Panc1 (cell line): ENCODE measurements around the gene MSH4. TPM values are rescaled to one million over a fixed set of nuclear protein-coding genes. Genes with fewer than 3 reads are reported as not detected.

Experiments
- ATAC-seq: fragments of 200-7000 bp; cut with Tn5 transposase; 2 replicates; pipeline ENCODE4 v1.9.1; 2020; ENCODE audit warnings: mild to moderate bottlenecking, moderate library complexity
- BruUV-seq: library from RNA; stranded (reverse); fragments of 400-500 nt; replicated peaks from 2 replicates; lab custom pipeline; 2021; lab: Mats Ljungman, UMichigan
- CTCF ChIA-PET: fragments of 300-600 bp; sonication (Branson Sonifier 250); formaldehyde crosslinking; loops from one replicate; lab custom pipeline; 2022; ENCODE audit warnings: antibody characterized with exemption; lab: Charles Lee
- POLR2A ChIA-PET: fragments of 300-600 bp; sonication (Branson Sonifier 250); formaldehyde crosslinking; loops from one replicate; lab custom pipeline; 2022; ENCODE audit warnings: antibody characterized with exemption; lab: Charles Lee
- DNase-seq: peaks from one replicate; pipeline ENCODE4 v3.0.0-alpha.2; 2010; ENCODE audit warnings: low read depth, low spot score
- H3K27ac ChIP-seq: 2 replicates; pipeline ENCODE4 v1.5.1; 2011; ENCODE audit warnings: mild to moderate bottlenecking, low read length, inconsistent platforms
- H3K27me3 ChIP-seq: fragments of 200-500 bp; sonication (Bioruptor generic); 2 replicates; pipeline ENCODE4 v1.6.0; 2014; ENCODE audit warnings: low read length, inconsistent platforms; ENCODE audit not compliant: control insufficient read depth, insufficient read depth
- H3K36me3 ChIP-seq: fragments of 200-500 bp; sonication (Bioruptor generic); 2 replicates; pipeline ENCODE4 v1.5.1; 2014; ENCODE audit warnings: inconsistent platforms, mild to moderate bottlenecking, low read length, moderate library complexity; ENCODE audit not compliant: control insufficient read depth, insufficient read depth
- H3K4me1 ChIP-seq: 2 replicates; pipeline ENCODE4 v1.5.1; 2011; ENCODE audit warnings: inconsistent platforms, mild to moderate bottlenecking, low read length, moderate library complexity; ENCODE audit not compliant: control insufficient read depth, insufficient read depth
- H3K4me3 ChIP-seq, 2 experiments: 2 replicates each; pipeline ENCODE4 v1.5.1; 2011 to 2012; ENCODE audit warnings: low read depth in 2 of 2, low read length in 2 of 2, mild to moderate bottlenecking in 2 of 2, inconsistent platforms in 1 of 2, moderate library complexity in 1 of 2
- H3K9me3 ChIP-seq: fragments of 200-500 bp; sonication (Bioruptor generic); 2 replicates; pipeline ENCODE4 v1.5.1; 2014; ENCODE audit warnings: low read depth, mild to moderate bottlenecking, inconsistent platforms, low read length, moderate library complexity; ENCODE audit not compliant: control insufficient read depth, insufficient read depth
- POLR2AphosphoS5 ChIP-seq: IDR thresholded peaks from 2 replicates; pipeline ENCODE4 v1.6.1; 2012; ENCODE audit warnings: mild to moderate bottlenecking, low read depth, low read length, moderate library complexity
- SIN3A ChIP-seq: IDR thresholded peaks from 2 replicates; pipeline ENCODE4 v1.6.1; 2012; ENCODE audit warnings: low read depth, mild to moderate bottlenecking, low read length, moderate library complexity, borderline replicate concordance; ENCODE audit not compliant: insufficient read depth
- TCF7L2 ChIP-seq: IDR thresholded peaks from 2 replicates; pipeline ENCODE4 v1.6.1; 2011; ENCODE audit warnings: mild to moderate bottlenecking, low read depth, low read length, inconsistent platforms
- in situ Hi-C: cut with HindIII; loops from 2 replicates; pipeline ENCODE4 v1.10.0; 2016; ENCODE audit warnings: low sequenced_read_pairs, low pct_unique_long_range_greater_than_20kb
- intact Hi-C: fragments of 100-400 bp; cut with micrococcal nuclease; formaldehyde crosslinking; loops from one replicate; pipeline ENCODE4 v1.10.0; 2022; ENCODE audit not compliant: unreplicated experiment
- total RNA-seq: library from RNA; stranded (reverse); gene quantifications from one replicate; pipeline ENCODE4 v1.2.1, GENCODE V29; 2021; ENCODE audit not compliant: unreplicated experiment
- TF ChIP-seq, protein P1 (sequence below), 2 experiments: IDR thresholded peaks; 2 replicates each; pipeline ENCODE4 v1.6.1; 2011 to 2012; ENCODE audit warnings: low read depth in 2 of 2, control low read depth in 1 of 2, low read length in 1 of 2, mild to moderate bottlenecking in 1 of 2, moderate library complexity in 1 of 2; ENCODE audit not compliant: insufficient read depth in 1 of 2
- TF ChIP-seq, protein P2 (sequence below): fragments of 450-650 bp; IDR thresholded peaks from 2 replicates; pipeline ENCODE4 v1.5.1; 2017; ENCODE audit warnings: mild to moderate bottlenecking

MSH4 gene
- total RNA-seq, 1 experiment from 2014 or later: 0.26 TPM

DNA sequence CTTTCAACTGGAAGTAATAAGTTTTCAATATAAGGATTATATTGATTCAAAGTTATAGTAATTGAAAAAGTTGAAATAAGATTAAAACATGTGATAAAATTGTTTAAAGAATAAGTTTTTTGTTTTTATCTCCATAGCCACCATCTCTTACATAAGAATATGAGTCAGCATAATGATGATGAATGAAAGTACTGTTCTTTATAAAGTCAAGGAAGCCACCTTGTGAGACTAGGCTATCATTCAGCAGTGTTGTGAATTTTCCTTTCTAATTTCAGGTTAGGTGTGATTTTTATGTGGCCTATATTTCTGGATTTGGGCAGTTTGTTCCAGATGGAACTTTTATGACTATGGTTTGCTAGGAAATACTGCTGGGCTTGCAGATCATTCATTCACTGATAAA is 157.9 kb downstream of the MSH4 start:
- TF ChIP-seq TCF7L2 (no peak), POLR2AphosphoS5 (no peak), SIN3A (no peak)
- TF ChIP-seq, protein P1, sequence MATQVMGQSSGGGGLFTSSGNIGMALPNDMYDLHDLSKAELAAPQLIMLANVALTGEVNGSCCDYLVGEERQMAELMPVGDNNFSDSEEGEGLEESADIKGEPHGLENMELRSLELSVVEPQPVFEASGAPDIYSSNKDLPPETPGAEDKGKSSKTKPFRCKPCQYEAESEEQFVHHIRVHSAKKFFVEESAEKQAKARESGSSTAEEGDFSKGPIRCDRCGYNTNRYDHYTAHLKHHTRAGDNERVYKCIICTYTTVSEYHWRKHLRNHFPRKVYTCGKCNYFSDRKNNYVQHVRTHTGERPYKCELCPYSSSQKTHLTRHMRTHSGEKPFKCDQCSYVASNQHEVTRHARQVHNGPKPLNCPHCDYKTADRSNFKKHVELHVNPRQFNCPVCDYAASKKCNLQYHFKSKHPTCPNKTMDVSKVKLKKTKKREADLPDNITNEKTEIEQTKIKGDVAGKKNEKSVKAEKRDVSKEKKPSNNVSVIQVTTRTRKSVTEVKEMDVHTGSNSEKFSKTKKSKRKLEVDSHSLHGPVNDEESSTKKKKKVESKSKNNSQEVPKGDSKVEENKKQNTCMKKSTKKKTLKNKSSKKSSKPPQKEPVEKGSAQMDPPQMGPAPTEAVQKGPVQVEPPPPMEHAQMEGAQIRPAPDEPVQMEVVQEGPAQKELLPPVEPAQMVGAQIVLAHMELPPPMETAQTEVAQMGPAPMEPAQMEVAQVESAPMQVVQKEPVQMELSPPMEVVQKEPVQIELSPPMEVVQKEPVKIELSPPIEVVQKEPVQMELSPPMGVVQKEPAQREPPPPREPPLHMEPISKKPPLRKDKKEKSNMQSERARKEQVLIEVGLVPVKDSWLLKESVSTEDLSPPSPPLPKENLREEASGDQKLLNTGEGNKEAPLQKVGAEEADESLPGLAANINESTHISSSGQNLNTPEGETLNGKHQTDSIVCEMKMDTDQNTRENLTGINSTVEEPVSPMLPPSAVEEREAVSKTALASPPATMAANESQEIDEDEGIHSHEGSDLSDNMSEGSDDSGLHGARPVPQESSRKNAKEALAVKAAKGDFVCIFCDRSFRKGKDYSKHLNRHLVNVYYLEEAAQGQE (IDR thresholded peaks at IDR 0.05; ENCODE audit: insufficient read depth in 1 of 2, low read depth in 2 of 2, low read length in 1 of 2): no peak
- TF ChIP-seq, protein P2, sequence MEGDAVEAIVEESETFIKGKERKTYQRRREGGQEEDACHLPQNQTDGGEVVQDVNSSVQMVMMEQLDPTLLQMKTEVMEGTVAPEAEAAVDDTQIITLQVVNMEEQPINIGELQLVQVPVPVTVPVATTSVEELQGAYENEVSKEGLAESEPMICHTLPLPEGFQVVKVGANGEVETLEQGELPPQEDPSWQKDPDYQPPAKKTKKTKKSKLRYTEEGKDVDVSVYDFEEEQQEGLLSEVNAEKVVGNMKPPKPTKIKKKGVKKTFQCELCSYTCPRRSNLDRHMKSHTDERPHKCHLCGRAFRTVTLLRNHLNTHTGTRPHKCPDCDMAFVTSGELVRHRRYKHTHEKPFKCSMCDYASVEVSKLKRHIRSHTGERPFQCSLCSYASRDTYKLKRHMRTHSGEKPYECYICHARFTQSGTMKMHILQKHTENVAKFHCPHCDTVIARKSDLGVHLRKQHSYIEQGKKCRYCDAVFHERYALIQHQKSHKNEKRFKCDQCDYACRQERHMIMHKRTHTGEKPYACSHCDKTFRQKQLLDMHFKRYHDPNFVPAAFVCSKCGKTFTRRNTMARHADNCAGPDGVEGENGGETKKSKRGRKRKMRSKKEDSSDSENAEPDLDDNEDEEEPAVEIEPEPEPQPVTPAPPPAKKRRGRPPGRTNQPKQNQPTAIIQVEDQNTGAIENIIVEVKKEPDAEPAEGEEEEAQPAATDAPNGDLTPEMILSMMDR: no peak
- intact Hi-C loops (no loop called here), in situ Hi-C loops (no loop called here)
- BruUV-seq: no TSS peak
- no peak overlapping the region for H3K27ac ChIP-seq
- DNase-seq: no peak
- ATAC-seq: no peak
- CTCF ChIA-PET: no interaction called here
- H3K4me3 ChIP-seq: no peak overlapping the region
- H3K4me1 ChIP-seq: no peaks in the 10 kb centered on the region
- H3K36me3 ChIP-seq: no peaks in the 10 kb centered on the region
- H3K27me3 ChIP-seq: no peaks in the 10 kb centered on the region
- POLR2A ChIA-PET: no interaction called here
- no peaks in the 10 kb centered on the region for H3K9me3 ChIP-seq

Other genes starting within 250 kb of the MSH4 start
- 0.18 TPM for gene SLC44A5, start 185.8 kb upstream of the MSH4 start, total RNA-seq
- gene ACADM, start 72.2 kb upstream of the MSH4 start, total RNA-seq: 57.2 TPM
- 77.9 TPM for gene RABGGTB, start 10.6 kb upstream of the MSH4 start, total RNA-seq
- gene ASB17, start 135.5 kb downstream of the MSH4 start, total RNA-seq: not detected